HepG2 (cell line): ENCODE measurements around the gene GARIN5A. TPM values are rescaled to one million over a fixed set of nuclear protein-coding genes. Genes with fewer than 3 reads are reported as not detected.

Experiments used
- ATAC-seq: fragments of 200-7000 bp; cut with Tn5 transposase; 3 replicates; pipeline ENCODE4 v1.9.1; 2020; ENCODE audit warnings: mild to moderate bottlenecking, moderate library complexity
- BruUV-seq: library from RNA; stranded (reverse); fragments of 400-500 nt; replicated peaks from 2 replicates; lab custom pipeline; 2021; lab: Mats Ljungman, UMichigan
- CTCF ChIA-PET: fragments of 300-600 bp; formaldehyde crosslinking; extraction: SDS; loops from one replicate; lab custom pipeline; 2021; ENCODE audit warnings: low total read pairs, inconsistent platforms, low intra/inter-chr PET ratio; lab: Yijun Ruan, JAX
- POLR2A ChIA-PET: fragments of 350-600 bp; sonication (Branson Sonifier 250); formaldehyde crosslinking; loops from one replicate; lab custom pipeline; 2020; ENCODE audit warnings: antibody characterized with exemption, inconsistent platforms; lab: Yijun Ruan, JAX
- DNase-seq: peaks from one replicate; pipeline ENCODE4 v3.0.0-alpha.2; 2015; ENCODE audit warnings: low spot score
- FAIRE-seq: peaks from 3 replicates; lab custom pipeline; 2011; peaks lifted over from hg19 to GRCh38; lab: Jason Lieb, UNC
- H2AFZ ChIP-seq: one replicate; pipeline ENCODE4 v1.6.1; 2011; ENCODE audit warnings: low read length, inconsistent platforms
- H3K27ac ChIP-seq: fragments of 300-600 bp; 3 replicates; pipeline ENCODE4 v1.8.0; 2011; ENCODE audit warnings: mixed run types, mild to moderate bottlenecking, mixed read lengths, low read length, inconsistent platforms; ENCODE audit not compliant: insufficient read depth; ENCODE audit errors: extremely low read length
- H3K27me3 ChIP-seq, 2 experiments: fragments of 200-600 bp in 1 of 2; 2 replicates in 1 of 2; 3 replicates in 1 of 2; pipeline versions ENCODE4 v1.6.0 to v1.8.0; 2011; ENCODE audit warnings: low read length in 2 of 2, mild to moderate bottlenecking in 2 of 2, moderate library complexity in 2 of 2, inconsistent platforms in 1 of 2; ENCODE audit not compliant: insufficient read depth in 2 of 2, control insufficient read depth in 1 of 2
- H3K36me3 ChIP-seq, 2 experiments: fragments of 200-600 bp in 1 of 2; replicated peaks in 1 of 2; 2 replicates in 1 of 2; 3 replicates in 1 of 2; pipeline versions ENCODE4 v1.5.1 to v1.8.0; 2011; ENCODE audit warnings: low read length in 2 of 2, inconsistent platforms in 1 of 2; ENCODE audit not compliant: insufficient read depth in 2 of 2, control insufficient read depth in 1 of 2
- H3K4me1 ChIP-seq: 2 replicates; pipeline ENCODE4 v1.5.1; 2012; ENCODE audit warnings: low read length, inconsistent platforms; ENCODE audit not compliant: insufficient read depth
- H3K4me2 ChIP-seq: 2 replicates; pipeline ENCODE4 v1.6.0; 2011; ENCODE audit warnings: low read depth, low read length, inconsistent platforms
- H3K4me3 ChIP-seq, 3 experiments: fragments of 200-600 bp in 1 of 3; sonication (generic), shearing (Covaris generic) in 1 of 3; replicated peaks in 1 of 3; 2 replicates each; pipeline ENCODE4 v1.5.1; 2011 to 2016; ENCODE audit warnings: low read length in 3 of 3, inconsistent platforms in 2 of 3, low read depth in 2 of 3, mild to moderate bottlenecking in 2 of 3, control low read depth in 1 of 3, mixed read lengths in 1 of 3; ENCODE audit not compliant: insufficient read depth in 1 of 3
- H3K79me2 ChIP-seq: one replicate; pipeline ENCODE4 v1.6.1; 2011; ENCODE audit warnings: low read length, inconsistent platforms; ENCODE audit not compliant: insufficient read depth
- H3K9ac ChIP-seq: 2 replicates; pipeline ENCODE4 v1.6.0; 2011; ENCODE audit warnings: mild to moderate bottlenecking, low read depth, low read length, inconsistent platforms; ENCODE audit not compliant: insufficient read depth
- H3K9me3 ChIP-seq: 2 replicates; pipeline ENCODE4 v1.5.1; 2012; ENCODE audit warnings: mild to moderate bottlenecking, low read length
- H4K20me1 ChIP-seq: 2 replicates; pipeline ENCODE4 v1.6.0; 2011; ENCODE audit warnings: inconsistent platforms, mild to moderate bottlenecking, low read length, moderate library complexity; ENCODE audit not compliant: insufficient read depth
- BRCA1 ChIP-seq: sonication (generic); formaldehyde crosslinking; IDR thresholded peaks from 2 replicates; pipeline ENCODE4 v1.4.0; 2020; ENCODE audit warnings: missing genetic modification reagents
- NONO ChIP-seq, 2 experiments: fragments of 450-650 bp in 1 of 2; sonication (generic) in 1 of 2; formaldehyde crosslinking in 1 of 2; IDR thresholded peaks in 1 of 2; conservative IDR thresholded peaks in 1 of 2; 2 replicates each; pipeline versions ENCODE4 v1.6.1 to v1.8.0; 2017 to 2022; ENCODE audit warnings: mild to moderate bottlenecking in 1 of 2, missing genetic modification reagents in 1 of 2, moderate library complexity in 1 of 2
- ZKSCAN5 ChIP-seq: sonication (generic); formaldehyde crosslinking; IDR thresholded peaks from 2 replicates; pipeline ENCODE4 v1.5.1; 2020; ENCODE audit warnings: mild to moderate bottlenecking, missing genetic modification reagents
- ZMYM3 ChIP-seq: sonication (generic); formaldehyde crosslinking; IDR thresholded peaks from 2 replicates; pipeline ENCODE4 v1.5.1; 2020; ENCODE audit warnings: mild to moderate bottlenecking, missing genetic modification reagents
- ZNF121 ChIP-seq: sonication (generic); formaldehyde crosslinking; IDR thresholded peaks from 2 replicates; pipeline ENCODE4 v1.5.0; 2020; ENCODE audit warnings: mild to moderate bottlenecking, missing genetic modification reagents
- ZNF460 ChIP-seq: sonication (generic); formaldehyde crosslinking; IDR thresholded peaks from 2 replicates; pipeline ENCODE4 v1.5.1; 2020; ENCODE audit warnings: missing genetic modification reagents, mild to moderate bottlenecking, borderline replicate concordance
- ZNF629 ChIP-seq: sonication (generic); formaldehyde crosslinking; conservative IDR thresholded peaks from 2 replicates; pipeline ENCODE4 v1.5.0; 2020; ENCODE audit warnings: missing genetic modification reagents
- ZNF768 ChIP-seq: sonication (generic); formaldehyde crosslinking; IDR thresholded peaks from 2 replicates; pipeline ENCODE4 v1.4.0; 2020; ENCODE audit warnings: missing genetic modification reagents
- WGBS: methylation state at CpG from one replicate; pipeline ENCODE4 v1.1.6; 2017; ENCODE audit warnings: low lambda C conversion rate; 5-methylcytosine and 5-hydroxymethylcytosine counted together
- in situ Hi-C: cut with HindIII; loops from 2 replicates; pipeline ENCODE4 v1.10.0; 2017; ENCODE audit warnings: low pct_unique_long_range_greater_than_20kb; ENCODE audit not compliant: extremely low pct_ligation_motif_present
- intact Hi-C: fragments of 100-400 bp; cut with micrococcal nuclease; formaldehyde crosslinking; loops from one replicate; pipeline ENCODE4 v1.10.0; 2022; ENCODE audit not compliant: unreplicated experiment
- polyA plus RNA-seq, 8 experiments: library from polyadenylated mRNA; depleted of rRNA in 3 of 8; stranded (reverse) in 7 of 8; unstranded in 1 of 8; fragments of >200 nt; fragmentation: Illumina TruSeq in 4 of 8; extraction: Trizol in 4 of 8; gene quantifications; 2 replicates each; pipeline versions ENCODE4 v1.2.1 to v1.2.3, GENCODE V29; 2011 to 2016; ENCODE audit warnings: low read depth in 4 of 8, missing spikeins in 1 of 8, mixed read lengths in 1 of 8; ENCODE audit not compliant: insufficient read depth in 1 of 8
- total RNA-seq, 5 experiments: library from RNA; depleted of rRNA; stranded (reverse); fragments of >200 nt; fragmentation: Illumina TruSeq; extraction: Trizol; gene quantifications; 2 replicates each; pipeline ENCODE4 v1.2.3, GENCODE V29; 2016; ENCODE audit warnings: low read depth in 1 of 5

The GARIN5A gene
- total and polyA plus RNA-seq, 2 of the 13 experiments (the other 11 are each of a cell fraction or from before 2014, with no cell fraction given) = not detected

GRCh38 chr19:50422397-50423278 lies 54.0 kb downstream of the GARIN5A start:
- 21% methylated on average over 17 of the region's 18 CpGs for WGBS
- H3K9me3 ChIP-seq = no peaks in the 10 kb centered on the region
- H3K9ac ChIP-seq = no peak overlapping the region
- DNase-seq = no peak
- H2AFZ ChIP-seq = no peak overlapping the region
- intact Hi-C loops = no loop called here
- H3K4me3 ChIP-seq = no peak overlapping the region
- H4K20me1 ChIP-seq = no peaks in the 10 kb centered on the region
- H3K27ac ChIP-seq = no peak overlapping the region
- in situ Hi-C loops = no loop called here
- BruUV-seq = no TSS peak
- peak overlapping the region; percentile 42 for H3K4me2 ChIP-seq
- peak; percentile 53; the same call in 1 of the 2 replicates for TF ChIP-seq ZNF121 (CRISPR knock-in tag)
- TF ChIP-seq ZNF629 (CRISPR knock-in tag) = peak; percentile 85
- no peak for TF ChIP-seq ZKSCAN5
- TF ChIP-seq NONO (IDR thresholded peaks at IDR 0.05) = no peak
- TF ChIP-seq NONO (CRISPR knock-in tag; conservative IDR thresholded peaks at IDR 0.05) = 0 out of 2 replicates have a peak, but pooled peaks have one; percentile 9
- peak; percentile 83; the same call in 1 of the 2 replicates for TF ChIP-seq ZNF768 (CRISPR knock-in tag)
- no peak for TF ChIP-seq BRCA1
- TF ChIP-seq ZMYM3 (CRISPR knock-in tag) = 0 out of 2 replicates have a peak, but pooled peaks have one; percentile 16
- TF ChIP-seq ZNF460 (CRISPR knock-in tag) = peak; percentile 78
- ChIA-PET CTCF (no interaction called here), POLR2A (no interaction called here)
- no peak for FAIRE-seq
- no peaks in the 10 kb centered on the region for H3K79me2 ChIP-seq
- peaks cover 19% of the 10 kb centered on the region for H3K4me1 ChIP-seq
- ATAC-seq = no peak
- H3K36me3 ChIP-seq = no peaks in the 10 kb centered on the region
- H3K27me3 ChIP-seq = no peaks in the 10 kb centered on the region; a peak in 1 of 5 replicates
